GM12878 (cell line): Measurements from ENCODE around the gene RASSF10.

Experiments used
- CTCF ChIP-seq, 3 experiments: IDR thresholded peaks in 2 of 3; conservative IDR thresholded peaks in 1 of 3; 2 replicates each; pipeline ENCODE4 v1.5.1; 2011; ENCODE audit warnings: low read depth in 3 of 3, low read length in 3 of 3, mild to moderate bottlenecking in 3 of 3, control low read depth in 2 of 3, moderate library complexity in 2 of 3, inconsistent platforms in 1 of 3, mixed read lengths in 1 of 3; ENCODE audit not compliant: control insufficient read depth in 2 of 3, insufficient read depth in 1 of 3; ENCODE audit errors: extremely low read depth in 1 of 3
- EP300 ChIP-seq, 2 experiments: fragments of 150-350 bp in 1 of 2; IDR thresholded peaks; 2 replicates each; pipeline ENCODE4 v1.6.1; 2011 to 2012; ENCODE audit warnings: low read depth in 2 of 2, low read length in 2 of 2, borderline replicate concordance in 1 of 2, improper control_type of control experiment in 1 of 2, inconsistent platforms in 1 of 2; ENCODE audit not compliant: control insufficient read depth in 1 of 2
- HCFC1 ChIP-seq: fragments of 150-350 bp; IDR thresholded peaks from 2 replicates; pipeline ENCODE4 v1.6.1; 2014; ENCODE audit warnings: low read length
- HDAC2 ChIP-seq: fragments of 200-600 bp; sonication (generic); IDR thresholded peaks from 2 replicates; pipeline ENCODE4 v1.6.1; 2017
- IKZF1 ChIP-seq: fragments of 450-650 bp; conservative IDR thresholded peaks from 2 replicates; pipeline ENCODE4 v1.6.1; 2017; ENCODE audit warnings: antibody characterized with exemption, mild to moderate bottlenecking
- MAX ChIP-seq: IDR thresholded peaks from 2 replicates; pipeline ENCODE4 v1.6.1; 2012; ENCODE audit warnings: low read depth, low read length, improper control_type of control experiment
- MTA2 ChIP-seq: fragments of 450-650 bp; IDR thresholded peaks from 2 replicates; pipeline ENCODE4 v1.6.1; 2016; ENCODE audit warnings: low read depth, mild to moderate bottlenecking, moderate library complexity
- RCOR1 ChIP-seq: conservative IDR thresholded peaks from 2 replicates; pipeline ENCODE4 v1.6.1; 2012; ENCODE audit warnings: low read depth, low read length, improper control_type of control experiment
- RFX5 ChIP-seq: IDR thresholded peaks from 2 replicates; pipeline ENCODE4 v1.6.1; 2011; ENCODE audit warnings: low read depth, low read length, improper control_type of control experiment
- SREBF2 ChIP-seq: IDR thresholded peaks from 2 replicates; pipeline ENCODE4 v1.6.1; 2012; ENCODE audit warnings: mild to moderate bottlenecking, low read length
- STAT3 ChIP-seq: IDR thresholded peaks from 2 replicates; pipeline ENCODE4 v1.6.1; 2011; ENCODE audit warnings: low read depth, low read length, improper control_type of control experiment

- TF ChIP-seq CTCF (IDR thresholded peaks at IDR 0.05 in 2 of 3, conservative IDR thresholded peaks at IDR 0.05 in 1 of 3; ENCODE audit: control insufficient read depth in 2 of 3, extremely low read depth in 1 of 3, insufficient read depth in 1 of 3, low read depth in 3 of 3, low read length in 3 of 3) = no peak
- TF ChIP-seq MTA2 = no peak
- TF ChIP-seq MAX = no peak
- no peak for TF ChIP-seq RFX5
- TF ChIP-seq SREBF2 = no peak
- TF ChIP-seq STAT3 = no peak
- no peak for TF ChIP-seq IKZF1
- no peak for TF ChIP-seq HDAC2
- no peak for TF ChIP-seq HCFC1
- TF ChIP-seq EP300 (IDR thresholded peaks at IDR 0.05; ENCODE audit: borderline replicate concordance in 1 of 2, control insufficient read depth in 1 of 2, low read depth in 2 of 2, low read length in 2 of 2) = no peak
- no peak for TF ChIP-seq RCOR1
These were observed 44.5 kb upstream of the RASSF10 start for GRCh38 chr11:12964650-12965049.
